Measurements from ENCODE around the gene MTCL3.

The MTCL3 gene

GRCh38 chr6:127564761-127565160 is 45.6 kb upstream of the MTCL3 start:
- Histone ChIP-seq H3K27me3 (ENCODE audit: control insufficient read depth in 3 of 3, insufficient read depth in 3 of 3, low read length in 2 of 3) (no peaks in the 10 kb centered on the region), H3K4me3 (no peak overlapping the region), H3K27ac (ENCODE audit: low read depth in 1 of 2, low read length in 1 of 2) (no peak overlapping the region), H3K4me1 (ENCODE audit: control insufficient read depth in 5 of 5, insufficient read depth in 5 of 5, low read length in 5 of 5) (no peaks in the 10 kb centered on the region), H3K36me3 (ENCODE audit: control insufficient read depth in 4 of 4, insufficient read depth in 4 of 4, low read length in 4 of 4) (no peaks in the 10 kb centered on the region), H3K9me3 (ENCODE audit: control insufficient read depth in 4 of 4, insufficient read depth in 3 of 4, low read length in 3 of 4) (no peaks in the 10 kb centered on the region), H3K9ac (ENCODE audit: insufficient read depth in 1 of 2, low read length in 2 of 2) (no peak overlapping the region)
- 87 to 90% methylated on average over 3 of the region's 3 CpGs for WGBS, 2 donors
- ATAC-seq (ENCODE audit: insufficient read depth, low FRiP score) = no peak
- no peak for DNase-seq
- TF ChIP-seq, protein P1, sequence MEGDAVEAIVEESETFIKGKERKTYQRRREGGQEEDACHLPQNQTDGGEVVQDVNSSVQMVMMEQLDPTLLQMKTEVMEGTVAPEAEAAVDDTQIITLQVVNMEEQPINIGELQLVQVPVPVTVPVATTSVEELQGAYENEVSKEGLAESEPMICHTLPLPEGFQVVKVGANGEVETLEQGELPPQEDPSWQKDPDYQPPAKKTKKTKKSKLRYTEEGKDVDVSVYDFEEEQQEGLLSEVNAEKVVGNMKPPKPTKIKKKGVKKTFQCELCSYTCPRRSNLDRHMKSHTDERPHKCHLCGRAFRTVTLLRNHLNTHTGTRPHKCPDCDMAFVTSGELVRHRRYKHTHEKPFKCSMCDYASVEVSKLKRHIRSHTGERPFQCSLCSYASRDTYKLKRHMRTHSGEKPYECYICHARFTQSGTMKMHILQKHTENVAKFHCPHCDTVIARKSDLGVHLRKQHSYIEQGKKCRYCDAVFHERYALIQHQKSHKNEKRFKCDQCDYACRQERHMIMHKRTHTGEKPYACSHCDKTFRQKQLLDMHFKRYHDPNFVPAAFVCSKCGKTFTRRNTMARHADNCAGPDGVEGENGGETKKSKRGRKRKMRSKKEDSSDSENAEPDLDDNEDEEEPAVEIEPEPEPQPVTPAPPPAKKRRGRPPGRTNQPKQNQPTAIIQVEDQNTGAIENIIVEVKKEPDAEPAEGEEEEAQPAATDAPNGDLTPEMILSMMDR (IDR thresholded peaks at IDR 0.05; ENCODE audit: control extremely low read depth, extremely low read depth) = no peak

DNA sequence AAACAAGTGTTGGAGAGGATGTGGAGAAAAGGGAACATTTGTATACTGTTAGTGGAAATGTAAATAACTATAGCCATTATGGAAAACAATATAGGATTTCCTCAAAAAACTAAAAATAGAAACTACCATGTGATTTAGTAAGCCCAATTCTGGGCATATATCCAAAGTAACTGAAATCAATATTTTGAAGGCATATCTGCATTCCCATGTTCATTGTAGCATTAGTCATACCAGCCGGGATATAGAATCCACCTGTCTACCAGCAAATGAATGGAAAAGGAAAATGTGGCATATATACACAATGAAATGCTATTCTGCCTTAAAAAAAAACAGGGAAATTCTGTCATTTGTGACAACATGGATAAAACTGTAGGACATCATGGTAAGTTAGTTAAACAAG is 42.5 kb upstream of the MTCL3 start:
- TF ChIP-seq, protein P1 (IDR thresholded peaks at IDR 0.05; ENCODE audit: control extremely low read depth, extremely low read depth) = no peak
- H3K27me3 ChIP-seq (ENCODE audit: control insufficient read depth in 3 of 3, insufficient read depth in 3 of 3, low read length in 2 of 3) = no peaks in the 10 kb centered on the region
- WGBS, 2 donors = 46 to 80% methylated on average over 1 of the region's 1 CpG
- peaks cover 0 to 2% (median 0%) of the 10 kb centered on the region in 4 donors for H3K9me3 ChIP-seq (ENCODE audit: control insufficient read depth in 4 of 4, insufficient read depth in 3 of 4, low read length in 3 of 4)
- DNase-seq (no peak), ATAC-seq (ENCODE audit: insufficient read depth, low FRiP score) (no peak)
- H3K4me1 ChIP-seq (ENCODE audit: control insufficient read depth in 5 of 5, insufficient read depth in 5 of 5, low read length in 5 of 5) = no peaks in the 10 kb centered on the region
- no peaks in the 10 kb centered on the region for H3K36me3 ChIP-seq (ENCODE audit: control insufficient read depth in 4 of 4, insufficient read depth in 4 of 4, low read length in 4 of 4)
- no peak overlapping the region for H3K27ac ChIP-seq (ENCODE audit: low read depth in 1 of 2, low read length in 1 of 2)
- no peak overlapping the region for H3K9ac ChIP-seq (ENCODE audit: insufficient read depth in 1 of 2, low read length in 2 of 2)
- no peak overlapping the region for H3K4me3 ChIP-seq

DNA sequence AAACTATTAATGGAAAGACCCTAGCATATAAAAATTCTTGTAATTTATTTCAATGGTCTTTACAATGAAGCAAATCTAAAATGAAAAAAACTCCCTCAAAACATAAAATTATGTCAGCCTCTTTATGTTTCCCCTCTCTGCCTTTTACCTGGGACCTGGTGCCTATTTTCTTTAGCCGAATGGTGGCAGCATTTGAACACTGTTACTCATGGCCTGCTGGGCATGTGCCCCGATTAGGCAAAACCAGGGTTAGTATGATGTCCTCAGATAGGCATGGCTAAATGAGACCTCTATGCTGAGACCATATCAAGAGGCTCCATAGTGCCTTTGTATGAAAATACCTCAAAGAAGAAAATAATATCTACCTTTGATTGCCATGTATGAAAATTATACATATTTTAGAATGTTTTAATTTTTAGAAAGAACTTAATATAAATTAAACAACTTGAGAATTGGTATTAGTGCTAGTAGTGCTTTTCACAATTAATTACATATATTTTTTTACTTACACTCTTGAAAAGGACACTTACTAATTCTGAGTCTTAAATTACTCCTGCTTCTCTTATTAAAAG is 35.4 kb upstream of the MTCL3 start:
- Histone ChIP-seq H3K27me3 (ENCODE audit: control insufficient read depth in 3 of 3, insufficient read depth in 3 of 3, low read length in 2 of 3) (no peaks in the 10 kb centered on the region), H3K27ac (ENCODE audit: low read depth in 1 of 2, low read length in 1 of 2) (no peak overlapping the region), H3K36me3 (ENCODE audit: control insufficient read depth in 4 of 4, insufficient read depth in 4 of 4, low read length in 4 of 4) (no peaks in the 10 kb centered on the region), H3K4me1 (ENCODE audit: control insufficient read depth in 5 of 5, insufficient read depth in 5 of 5, low read length in 5 of 5) (no peaks in the 10 kb centered on the region), H3K9me3 (ENCODE audit: control insufficient read depth in 4 of 4, insufficient read depth in 3 of 4, low read length in 3 of 4) (peaks cover 0 to 2% (median 0%) of the 10 kb centered on the region in 4 donors), H3K4me3 (no peak overlapping the region), H3K9ac (ENCODE audit: insufficient read depth in 1 of 2, low read length in 2 of 2) (no peak overlapping the region)
- TF ChIP-seq, protein P1 (IDR thresholded peaks at IDR 0.05; ENCODE audit: control extremely low read depth, extremely low read depth) = no peak
- ATAC-seq (ENCODE audit: insufficient read depth, low FRiP score) = no peak
- WGBS, 2 donors = 40 to 50% methylated on average over 2 of the region's 2 CpGs
- peak in 2 of 3 donors; percentile 11 to 12 for DNase-seq

- ATAC-seq (ENCODE audit: insufficient read depth, low FRiP score) (peak; percentile 67), DNase-seq (no peak)
- no peak overlapping the region for H3K4me3 ChIP-seq
- no peaks in the 10 kb centered on the region for H3K9me3 ChIP-seq (ENCODE audit: control insufficient read depth in 4 of 4, insufficient read depth in 3 of 4, low read length in 3 of 4)
- no peaks in the 10 kb centered on the region for H3K36me3 ChIP-seq (ENCODE audit: control insufficient read depth in 4 of 4, insufficient read depth in 4 of 4, low read length in 4 of 4)
- H3K9ac ChIP-seq (ENCODE audit: insufficient read depth in 1 of 2, low read length in 2 of 2) = no peak overlapping the region
- no peaks in the 10 kb centered on the region for H3K27me3 ChIP-seq (ENCODE audit: control insufficient read depth in 3 of 3, insufficient read depth in 3 of 3, low read length in 2 of 3)
- TF ChIP-seq, protein P1 (IDR thresholded peaks at IDR 0.05; ENCODE audit: control extremely low read depth, extremely low read depth) = no peak
- H3K4me1 ChIP-seq (ENCODE audit: control insufficient read depth in 5 of 5, insufficient read depth in 5 of 5, low read length in 5 of 5) = no peaks in the 10 kb centered on the region
- no peak overlapping the region for H3K27ac ChIP-seq (ENCODE audit: low read depth in 1 of 2, low read length in 1 of 2)
Observed at GRCh38 chr6:127550403-127550802, 31.3 kb upstream of the MTCL3 start.
